GM18867 (cell line): ENCODE measurements around the gene KCNJ18.
"Not testable (repeated sequence)": the region's sequence is repeated elsewhere in the genome, so short reads cannot be mapped to it uniquely, and the experiment has no call there.

Experiments used
- ATAC-seq: cut with Tn5 transposase; IDR thresholded peaks from one replicate; pipeline ENCODE4 v1.9.1; 2021; ENCODE audit warnings: mild to moderate bottlenecking, moderate library complexity; ENCODE audit not compliant: unreplicated experiment

Gene KCNJ18

DNA sequence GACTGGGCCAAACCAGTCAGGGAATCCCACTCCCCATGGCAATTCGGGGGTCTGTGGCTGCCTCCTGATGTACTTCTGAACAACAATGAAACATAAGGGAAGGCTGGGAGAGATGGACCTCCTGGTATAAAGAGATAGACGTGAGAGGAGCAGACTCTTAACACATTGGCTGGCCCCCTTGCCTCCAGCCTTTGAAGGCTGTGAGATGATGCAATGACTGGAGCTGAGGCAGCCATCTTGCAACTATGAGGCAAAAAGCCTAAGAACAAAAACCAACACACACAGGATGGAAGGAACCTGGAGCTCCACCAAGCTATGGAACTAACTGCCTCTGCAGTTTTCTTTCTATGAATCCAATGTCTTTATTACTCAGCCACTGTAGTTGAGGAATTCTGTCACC is 58.8 kb downstream of the KCNJ18 start:
- ATAC-seq: not testable (repeated sequence)
